ENCODE results near the gene PMPCA. TPM values are rescaled to one million over a fixed set of nuclear protein-coding genes. Genes with fewer than 3 reads are reported as not detected.

Gene PMPCA
- total RNA-seq, 1 experiment from 2014 or later, result 94.5 TPM

- Histone ChIP-seq H3K9ac (ENCODE audit: extremely low read depth, insufficient read length, low read length) (no peak overlapping the region), H4K20me1 (ENCODE audit: control insufficient read depth, insufficient read depth, insufficient read length) (no peaks in the 10 kb centered on the region), H2AFZ (ENCODE audit: low read length) (no peak overlapping the region), H4K5ac (ENCODE audit: insufficient read length, low read depth, low read length) (no peak overlapping the region), H4K91ac (ENCODE audit: insufficient read length, low read depth, low read length) (no peak overlapping the region), H3T11ph (ENCODE audit: low read length) (no peak overlapping the region), H3K23ac (ENCODE audit: insufficient read length, low read depth, low read length) (no peak overlapping the region), H4K8ac (replicated peaks; ENCODE audit: insufficient read length, low read depth, low read length) (no peak overlapping the region), H3K9me3 (ENCODE audit: control insufficient read depth, low read depth, low read length) (no peaks in the 10 kb centered on the region), H3K4me1 (ENCODE audit: insufficient read depth, low read length) (no peaks in the 10 kb centered on the region), H3K79me2 (ENCODE audit: insufficient read depth, low read length) (no peaks in the 10 kb centered on the region), H2BK20ac (ENCODE audit: low read depth, low read length, poor library complexity, severe bottlenecking) (no peak overlapping the region), H3K27ac (ENCODE audit: insufficient read length, low read depth, low read length) (no peak overlapping the region), H3K14ac (ENCODE audit: insufficient read depth, low read length) (no peak overlapping the region), H3K4ac (ENCODE audit: low read depth, low read length) (no peak overlapping the region), H2BK120ac (ENCODE audit: low read depth, low read length, poor library complexity, severe bottlenecking) (no peak overlapping the region), H3K27me3 (ENCODE audit: insufficient read depth, low read length) (no peaks in the 10 kb centered on the region), H2BK5ac (ENCODE audit: insufficient read length, low read length) (no peak overlapping the region), H3K79me1 (ENCODE audit: insufficient read depth, low read depth, low read length, poor library complexity, severe bottlenecking) (no peaks in the 10 kb centered on the region), H3K18ac (ENCODE audit: insufficient read length, low read depth, low read length) (no peak overlapping the region), H2AK5ac (ENCODE audit: insufficient read length, low read length) (no peak overlapping the region), H3K4me2 (ENCODE audit: insufficient read depth, insufficient read length, low read length) (no peak overlapping the region), H3K23me2 (ENCODE audit: insufficient read length, low read depth, low read length, poor library complexity, severe bottlenecking) (no peaks in the 10 kb centered on the region), H3K56ac (ENCODE audit: insufficient read length, low read depth, low read length) (no peak overlapping the region), H2BK15ac (ENCODE audit: low read depth, low read length) (no peak overlapping the region), H2BK12ac (ENCODE audit: insufficient read length, low read depth, low read length) (no peak overlapping the region)
- Mint-ChIP-seq H3K27me3 (ENCODE audit: low read depth) (no peaks in the 10 kb centered on the region), H3K9me3 (no peaks in the 10 kb centered on the region), H3K27ac (no peak overlapping the region; a peak in 2 of 7 replicates), H3K36me3 (ENCODE audit: insufficient read depth in 1 of 3, low read depth in 3 of 3) (peaks cover 4 to 34% (median 26%) of the 10 kb centered on the region in 3 experiments; a peak in 6 of 7 replicates), H3K4me1 (0 out of 4 replicates have a peak, but pooled peaks cover 0 to 2% of the 10 kb centered on the region in 2 experiments), H3K4me3 (no peak overlapping the region)
- no peak for DNase-seq
- no CpG with 5 or more reads among the region's 32 CpGs for WGBS (ENCODE audit: extremely low coverage, insufficient read length, low lambda C conversion rate)
- TF ChIP-seq CTCF (conservative IDR thresholded peaks at IDR 0.05), result 0 out of 3 replicates have a peak, but pooled peaks have one; percentile 9
Observed at GRCh38 chr9:136429683-136430491, 19.4 kb downstream of the PMPCA start.
